Measurements from ENCODE around the gene FAM210A. TPM values are rescaled to one million over a fixed set of nuclear protein-coding genes. Genes with fewer than 3 reads are reported as not detected.

Gene FAM210A
- total and polyA plus RNA-seq, 2 of the 4 experiments (the other 2 are of a cell fraction), result 9.8 to 25.3 TPM

DNA sequence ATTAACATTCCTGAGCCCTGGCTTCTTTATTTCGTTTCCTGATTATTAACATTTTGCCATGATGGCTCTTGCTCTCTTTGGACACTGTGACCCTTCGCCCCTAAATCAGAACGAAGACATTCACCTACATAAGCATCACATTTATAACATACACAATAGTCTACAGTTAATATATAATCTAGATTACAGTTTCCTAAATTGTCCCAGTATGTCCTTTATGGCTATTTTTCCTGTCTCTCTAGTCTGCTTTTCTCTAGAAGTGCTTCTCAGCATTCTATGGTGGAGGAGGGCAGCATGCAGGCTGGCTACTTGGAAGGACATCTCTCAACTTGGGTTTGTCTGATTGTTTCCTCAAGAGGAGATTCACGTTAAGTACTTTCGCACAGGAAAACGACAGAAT, 49.9 kb downstream of the FAM210A start:
- H2AK5ac ChIP-seq (ENCODE audit: low read depth, low read length), result no peak overlapping the region
- H4K91ac ChIP-seq (ENCODE audit: insufficient read depth, low read depth, low read length), result no peak overlapping the region
- H3K56ac ChIP-seq (ENCODE audit: extremely low read depth, insufficient read depth, low read length), result no peak overlapping the region
- ATAC-seq (ENCODE audit: low read depth), result no peak
- intact Hi-C loops (cut with micrococcal nuclease) (no loop called here), dilution Hi-C loops (cut with HindIII; ENCODE audit: low sequenced_read_pairs, unreplicated experiment) (no loop called here), in situ Hi-C loops (cut with MboI; ENCODE audit: low sequenced_read_pairs) (no loop called here)
- H3K9me1 ChIP-seq (ENCODE audit: insufficient read depth, low read length), result no peaks in the 10 kb centered on the region
- no peak overlapping the region for H3K9ac ChIP-seq (ENCODE audit: low read depth, low read length)
- BruUV-seq (replicated peaks), result no TSS peak
- no peak overlapping the region for H3K4ac ChIP-seq (ENCODE audit: low read depth, low read length)
- H3K4me3 ChIP-seq (ENCODE audit: insufficient read depth, low read depth, low read length), result no peak overlapping the region
- H3K14ac ChIP-seq (replicated peaks; ENCODE audit: low read depth, low read length), result no peak overlapping the region
- no peak overlapping the region for H3K18ac ChIP-seq (ENCODE audit: low read depth, low read length)
- no peaks in the 10 kb centered on the region; the same call in 1 of the 2 replicates for H3K9me3 ChIP-seq (ENCODE audit: control insufficient read depth, insufficient read depth, low read length)
- no peaks in the 10 kb centered on the region for H3K4me1 ChIP-seq (ENCODE audit: control insufficient read depth, insufficient read depth, low read length)
- H3K27me3 ChIP-seq (ENCODE audit: control insufficient read depth, insufficient read depth, low read length), result no peaks in the 10 kb centered on the region
- H3K36me3 ChIP-seq (ENCODE audit: control insufficient read depth, insufficient read depth, low read length), result peaks cover 3% of the 10 kb centered on the region; the same call in 1 of the 2 replicates
- no peak overlapping the region for H4K5ac ChIP-seq (ENCODE audit: low read depth, low read length)
- no peak overlapping the region for H2AK9ac ChIP-seq (replicated peaks; ENCODE audit: low read depth, low read length, poor library complexity)
- DNase-seq, result no peak
- H2BK20ac ChIP-seq (ENCODE audit: low read depth, low read length), result no peak overlapping the region
- H2BK5ac ChIP-seq (ENCODE audit: low read depth, low read length, poor library complexity, severe bottlenecking), result no peak overlapping the region
- H4K8ac ChIP-seq (ENCODE audit: low read depth in 2 of 2, low read length in 2 of 2), result no peak overlapping the region
- POLR2A ChIA-PET (ENCODE audit: unreplicated experiment), result no interaction called here
- no peaks in the 10 kb centered on the region for H4K20me1 ChIP-seq (ENCODE audit: insufficient read depth, low read length)
- TF ChIP-seq RAD21 (IDR thresholded peaks at IDR 0.05; ENCODE audit: low read length), result no peak
- no peak for TF ChIP-seq MAFK (IDR thresholded peaks at IDR 0.05; ENCODE audit: low read depth, low read length)
- TF ChIP-seq CEBPB (IDR thresholded peaks at IDR 0.05; ENCODE audit: low read depth, low read length), result no peak
- no peak for TF ChIP-seq NFE2L2 (IDR thresholded peaks at IDR 0.05; ENCODE audit: low read depth, low read length)
- TF ChIP-seq, protein P1, sequence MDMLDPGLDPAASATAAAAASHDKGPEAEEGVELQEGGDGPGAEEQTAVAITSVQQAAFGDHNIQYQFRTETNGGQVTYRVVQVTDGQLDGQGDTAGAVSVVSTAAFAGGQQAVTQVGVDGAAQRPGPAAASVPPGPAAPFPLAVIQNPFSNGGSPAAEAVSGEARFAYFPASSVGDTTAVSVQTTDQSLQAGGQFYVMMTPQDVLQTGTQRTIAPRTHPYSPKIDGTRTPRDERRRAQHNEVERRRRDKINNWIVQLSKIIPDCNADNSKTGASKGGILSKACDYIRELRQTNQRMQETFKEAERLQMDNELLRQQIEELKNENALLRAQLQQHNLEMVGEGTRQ (IDR thresholded peaks at IDR 0.05; ENCODE audit: low read depth, low read length), result no peak
- TF ChIP-seq CHD1 (IDR thresholded peaks at IDR 0.05; ENCODE audit: low read depth, low read length), result no peak
- no peak for TF ChIP-seq SMC3 (IDR thresholded peaks at IDR 0.05; ENCODE audit: low read depth, low read length)
- no peak for TF ChIP-seq BHLHE40 (IDR thresholded peaks at IDR 0.05; ENCODE audit: low read depth, low read length)
- TF ChIP-seq, protein P2, sequence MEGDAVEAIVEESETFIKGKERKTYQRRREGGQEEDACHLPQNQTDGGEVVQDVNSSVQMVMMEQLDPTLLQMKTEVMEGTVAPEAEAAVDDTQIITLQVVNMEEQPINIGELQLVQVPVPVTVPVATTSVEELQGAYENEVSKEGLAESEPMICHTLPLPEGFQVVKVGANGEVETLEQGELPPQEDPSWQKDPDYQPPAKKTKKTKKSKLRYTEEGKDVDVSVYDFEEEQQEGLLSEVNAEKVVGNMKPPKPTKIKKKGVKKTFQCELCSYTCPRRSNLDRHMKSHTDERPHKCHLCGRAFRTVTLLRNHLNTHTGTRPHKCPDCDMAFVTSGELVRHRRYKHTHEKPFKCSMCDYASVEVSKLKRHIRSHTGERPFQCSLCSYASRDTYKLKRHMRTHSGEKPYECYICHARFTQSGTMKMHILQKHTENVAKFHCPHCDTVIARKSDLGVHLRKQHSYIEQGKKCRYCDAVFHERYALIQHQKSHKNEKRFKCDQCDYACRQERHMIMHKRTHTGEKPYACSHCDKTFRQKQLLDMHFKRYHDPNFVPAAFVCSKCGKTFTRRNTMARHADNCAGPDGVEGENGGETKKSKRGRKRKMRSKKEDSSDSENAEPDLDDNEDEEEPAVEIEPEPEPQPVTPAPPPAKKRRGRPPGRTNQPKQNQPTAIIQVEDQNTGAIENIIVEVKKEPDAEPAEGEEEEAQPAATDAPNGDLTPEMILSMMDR (conservative IDR thresholded peaks at IDR 0.05; ENCODE audit: low read depth, low read length), result no peak
- TF ChIP-seq, protein P3, sequence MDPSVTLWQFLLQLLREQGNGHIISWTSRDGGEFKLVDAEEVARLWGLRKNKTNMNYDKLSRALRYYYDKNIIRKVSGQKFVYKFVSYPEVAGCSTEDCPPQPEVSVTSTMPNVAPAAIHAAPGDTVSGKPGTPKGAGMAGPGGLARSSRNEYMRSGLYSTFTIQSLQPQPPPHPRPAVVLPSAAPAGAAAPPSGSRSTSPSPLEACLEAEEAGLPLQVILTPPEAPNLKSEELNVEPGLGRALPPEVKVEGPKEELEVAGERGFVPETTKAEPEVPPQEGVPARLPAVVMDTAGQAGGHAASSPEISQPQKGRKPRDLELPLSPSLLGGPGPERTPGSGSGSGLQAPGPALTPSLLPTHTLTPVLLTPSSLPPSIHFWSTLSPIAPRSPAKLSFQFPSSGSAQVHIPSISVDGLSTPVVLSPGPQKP (IDR thresholded peaks at IDR 0.05; ENCODE audit: borderline replicate concordance, low read depth, low read length), result no peak
- TF ChIP-seq RFX5 (IDR thresholded peaks at IDR 0.05; ENCODE audit: low read depth, low read length), result no peak
- no peak for TF ChIP-seq FOS (IDR thresholded peaks at IDR 0.05; ENCODE audit: low read depth, low read length)
- no peak for TF ChIP-seq MXI1 (IDR thresholded peaks at IDR 0.05; ENCODE audit: borderline replicate concordance, low read depth, low read length)
- TF ChIP-seq MAZ (IDR thresholded peaks at IDR 0.05; ENCODE audit: borderline replicate concordance, low read depth, low read length), result no peak
- WGBS, 2 experiments (ENCODE audit: extremely low coverage in 2 of 2, insufficient read length in 1 of 2), result 100% methylated on average over 1 of the region's 6 CpGs; no CpG with 5 or more reads in 1 of the 2 experiments
- no peak overlapping the region for H3K4me2 ChIP-seq (ENCODE audit: low read depth, low read length)
- H2BK15ac ChIP-seq (ENCODE audit: low read depth, low read length), result no peak overlapping the region
- H2BK120ac ChIP-seq (ENCODE audit: low read depth, low read length), result no peak overlapping the region
- CTCF ChIA-PET, result interaction anchor here (0.6 kb wide), 1 partner anchor 778 kb away, joined by 3 read pairs; no protein-coding TSS in a partner anchor
- H3K23ac ChIP-seq (ENCODE audit: low read depth, low read length), result no peak overlapping the region
- H2AFZ ChIP-seq (replicated peaks; ENCODE audit: low read length, poor library complexity), result no peak overlapping the region
- H3K27ac ChIP-seq (ENCODE audit: insufficient read depth, low read length), result no peak overlapping the region
- H3K79me1 ChIP-seq (ENCODE audit: low read depth in 1 of 2, low read length in 2 of 2), result peaks cover 10 to 12% of the 10 kb centered on the region in 2 experiments

Measured in IMR-90 (cell line).